Measurements from ENCODE around the gene LEKR1.

GRCh38 chr3:156985711-156986110 is 159.6 kb downstream of the LEKR1 start:
- no peak for TF ChIP-seq CTCF (conservative IDR thresholded peaks at IDR 0.05; ENCODE audit: low read length)
- no peak for TF ChIP-seq EZH2phosphoT487 (IDR thresholded peaks at IDR 0.05; ENCODE audit: borderline replicate concordance, low read depth, low read length)

All from OCI-LY7 (cell line).